Mucosa of rectum (tissue), 2 donors: ENCODE data around the gene RAB20.
"Not testable (repeated sequence)": the region's sequence is repeated elsewhere in the genome, so short reads cannot be mapped to it uniquely, and the experiment has no call there.

Experiments
- H3K27ac ChIP-seq, 2 donors: one replicate each; pipeline ENCODE4 v1.7.0; 2013; ENCODE audit warnings: inconsistent platforms in 2 of 2, low read depth in 2 of 2, low read length in 2 of 2
- H3K27me3 ChIP-seq, 2 donors: one replicate each; pipeline ENCODE4 v1.7.0; 2013; ENCODE audit warnings: low read length in 2 of 2; ENCODE audit not compliant: control insufficient read depth in 2 of 2, insufficient read depth in 2 of 2
- H3K36me3 ChIP-seq, 2 donors: one replicate each; pipeline ENCODE4 v1.7.0; 2013; ENCODE audit warnings: low read length in 2 of 2; ENCODE audit not compliant: control insufficient read depth in 2 of 2, insufficient read depth in 2 of 2
- H3K4me1 ChIP-seq, 2 donors: one replicate each; pipeline ENCODE4 v1.7.0; 2013; ENCODE audit warnings: low read length in 2 of 2, mild to moderate bottlenecking in 1 of 2; ENCODE audit not compliant: control insufficient read depth in 2 of 2, insufficient read depth in 2 of 2
- H3K4me3 ChIP-seq, 2 donors: one replicate each; pipeline ENCODE4 v1.7.0; 2013; ENCODE audit warnings: low read length in 2 of 2
- H3K9ac ChIP-seq, 2 donors: one replicate each; pipeline ENCODE4 v1.7.0; 2013; ENCODE audit warnings: low read length in 2 of 2, low read depth in 1 of 2, mild to moderate bottlenecking in 1 of 2
- H3K9me3 ChIP-seq, 2 donors: one replicate each; pipeline ENCODE4 v1.7.0; 2013; ENCODE audit warnings: low read length in 2 of 2; ENCODE audit not compliant: control insufficient read depth in 2 of 2
- donor health status: healthy.
- donor health status: Normal muscosa, but diverticular disease.

The RAB20 gene

DNA sequence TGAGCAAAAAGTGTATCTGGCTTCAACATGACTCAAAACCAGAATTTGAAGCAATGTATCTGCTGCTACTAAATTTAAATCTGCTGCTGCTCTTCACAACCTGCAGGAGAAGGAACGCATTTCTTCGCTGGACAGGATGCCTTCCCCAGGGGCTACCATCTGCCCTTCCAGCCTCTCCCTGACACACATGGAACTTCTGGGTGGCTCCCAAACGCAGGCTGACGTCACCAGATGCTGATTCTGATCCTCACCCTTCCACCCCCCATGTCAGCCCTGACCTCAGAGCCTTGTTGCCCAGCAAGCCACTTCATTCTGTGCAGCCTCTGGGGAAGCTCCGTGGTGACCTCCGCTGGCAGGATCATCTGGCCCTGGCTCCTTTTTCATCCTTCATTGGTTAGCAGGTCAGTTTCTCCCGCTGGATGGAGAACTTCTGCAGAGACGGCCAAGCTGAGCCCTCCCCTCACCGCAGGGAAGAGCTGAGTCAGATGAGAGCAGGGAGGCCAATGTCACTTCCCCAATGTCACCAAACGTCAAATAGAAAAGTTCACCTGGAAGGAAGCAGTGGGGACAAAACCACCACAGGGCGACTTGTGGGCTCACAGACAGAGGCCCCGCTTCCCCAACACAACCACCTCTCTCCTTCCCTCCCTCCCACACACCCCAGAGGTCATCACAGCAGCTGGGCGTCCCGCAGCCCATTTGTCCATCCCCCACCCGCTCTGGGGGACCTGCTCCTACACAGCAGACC is 14.0 kb upstream of the RAB20 start:
- no peaks in the 10 kb centered on the region for H3K36me3 ChIP-seq

DNA sequence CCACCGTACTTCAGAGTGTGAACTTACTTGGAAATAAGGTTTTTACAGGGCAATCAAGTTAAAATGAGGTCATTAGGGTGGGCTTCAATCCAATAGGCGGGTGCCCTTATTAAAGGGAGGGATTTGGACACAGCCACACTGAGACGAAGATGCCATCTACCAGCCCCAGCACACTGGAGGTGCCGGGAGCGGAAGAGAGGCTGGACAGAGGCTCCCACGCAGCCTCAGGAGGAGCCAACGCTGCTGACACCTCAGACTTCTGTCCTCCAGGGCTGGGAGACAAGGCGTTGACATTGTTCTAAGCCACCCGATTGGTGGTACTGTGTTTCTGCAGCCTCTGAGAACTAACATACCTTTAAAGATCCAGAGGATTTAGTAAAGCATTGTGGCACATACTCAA is 12.6 kb upstream of the RAB20 start:
- peaks cover 0 to 7% of the 10 kb centered on the region in 2 donors for H3K4me1 ChIP-seq
- H3K36me3 ChIP-seq, result no peaks in the 10 kb centered on the region
- H3K27me3 ChIP-seq, result peaks cover 0 to 6% of the 10 kb centered on the region in 2 donors

More for the DNA sequence above, 14.0 kb upstream of the RAB20 start:
- Histone ChIP-seq H3K4me1 (peaks cover 0 to 7% of the 10 kb centered on the region in 2 donors), H3K27ac (no peak overlapping the region), H3K4me3 (no peak overlapping the region), H3K9me3 (no peaks in the 10 kb centered on the region), H3K9ac (no peak overlapping the region), H3K27me3 (peaks cover 0 to 6% of the 10 kb centered on the region in 2 donors)

DNA sequence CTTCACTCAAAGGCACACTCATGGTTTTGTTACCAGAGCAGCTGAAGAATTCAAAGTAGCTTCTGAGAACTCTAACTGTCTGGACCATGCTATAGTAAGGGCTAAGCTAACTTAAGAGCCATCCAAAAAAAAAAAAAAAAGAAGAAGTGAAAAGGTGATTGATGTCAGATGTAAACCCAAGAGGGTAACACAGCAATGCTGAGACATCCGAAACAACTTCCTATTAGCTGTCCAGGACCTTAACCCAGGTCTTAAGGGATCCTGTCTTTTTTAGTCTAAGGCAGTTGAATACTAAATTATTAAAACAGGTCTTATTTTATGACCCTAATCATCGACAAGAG is 11.2 kb upstream of the RAB20 start:
- no peak overlapping the region for H3K27ac ChIP-seq
- no peak overlapping the region for H3K9ac ChIP-seq
- peaks cover 0 to 7% of the 10 kb centered on the region in 2 donors for H3K4me1 ChIP-seq
- H3K36me3 ChIP-seq, result no peaks in the 10 kb centered on the region
- H3K4me3 ChIP-seq, result no peak overlapping the region
- peaks cover 0 to 6% of the 10 kb centered on the region in 2 donors for H3K27me3 ChIP-seq
- no peaks in the 10 kb centered on the region for H3K9me3 ChIP-seq

More for the DNA sequence above, 12.6 kb upstream of the RAB20 start:
- Histone ChIP-seq H3K9ac (no peak overlapping the region), H3K4me3 (no peak overlapping the region), H3K9me3 (no peaks in the 10 kb centered on the region), H3K27ac (no peak overlapping the region)

DNA sequence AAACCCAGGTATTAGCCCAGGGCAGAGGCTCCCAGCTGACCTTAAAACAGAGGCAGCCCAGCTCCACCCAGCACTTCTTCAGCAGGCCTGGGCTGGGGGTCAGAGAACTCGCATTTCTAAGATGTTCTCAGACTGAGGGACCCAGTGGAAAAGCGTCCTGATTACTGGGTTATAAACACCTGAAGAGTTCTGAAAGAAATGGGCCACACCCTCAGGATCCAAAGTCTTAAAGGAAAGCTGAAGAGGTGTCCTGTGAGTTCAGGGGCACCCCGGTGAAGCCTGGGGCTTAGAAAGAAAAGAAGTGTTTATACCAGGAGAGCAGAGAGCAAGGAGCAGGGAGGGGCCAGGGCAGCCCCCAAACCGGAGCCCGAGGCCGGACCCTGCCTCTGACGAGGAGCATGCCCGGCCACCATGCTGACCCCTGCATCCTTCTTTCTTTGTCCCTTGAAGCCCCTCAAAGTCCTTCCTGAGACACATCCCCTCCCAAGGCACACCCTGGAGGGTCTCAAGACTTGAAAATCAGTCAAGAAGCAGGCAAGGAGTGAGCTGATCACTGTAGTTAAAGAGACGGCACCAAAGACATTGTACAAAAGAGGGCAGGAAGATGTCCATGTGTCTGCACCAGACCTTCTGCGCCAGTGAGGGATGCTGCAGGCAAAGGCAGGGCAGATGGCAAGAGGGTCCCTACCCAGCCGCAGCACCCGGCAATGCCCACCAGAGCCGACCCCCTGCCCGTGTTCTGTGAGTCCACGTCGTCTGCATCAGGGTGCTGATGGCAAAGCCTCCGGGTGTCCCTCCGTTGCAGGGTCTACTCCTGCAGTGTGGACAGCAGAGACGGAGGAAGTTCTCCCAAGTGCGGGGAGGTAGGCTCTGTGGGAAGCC is 10.6 kb upstream of the RAB20 start:
- no peak overlapping the region for H3K27ac ChIP-seq
- peaks cover 0 to 6% of the 10 kb centered on the region in 2 donors for H3K27me3 ChIP-seq
- H3K36me3 ChIP-seq, result no peaks in the 10 kb centered on the region
- no peak overlapping the region for H3K4me3 ChIP-seq
- no peaks in the 10 kb centered on the region for H3K9me3 ChIP-seq
- no peak overlapping the region for H3K9ac ChIP-seq
- peaks cover 0 to 7% of the 10 kb centered on the region in 2 donors for H3K4me1 ChIP-seq

DNA sequence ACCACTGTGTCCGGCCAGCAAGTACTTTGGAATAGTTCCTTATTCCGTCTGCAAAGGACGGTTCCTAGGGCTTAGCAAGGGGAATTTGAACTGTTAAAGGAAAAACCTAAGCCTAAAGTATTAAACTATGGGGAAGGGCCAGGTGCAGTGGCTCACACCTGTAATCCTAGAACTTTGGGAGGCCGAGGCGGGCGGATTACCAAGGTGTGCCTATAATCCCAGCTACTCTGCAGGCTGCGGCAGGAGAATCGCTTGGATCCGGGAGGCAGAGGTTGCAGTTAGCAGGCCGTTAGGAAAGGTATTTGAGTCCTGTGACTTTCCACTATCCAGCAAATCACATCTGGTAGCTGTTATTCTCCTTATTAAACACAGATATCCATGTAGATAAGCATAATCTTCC is 9.4 kb upstream of the RAB20 start:
- Histone ChIP-seq H3K9me3 (no peaks in the 10 kb centered on the region), H3K36me3 (no peaks in the 10 kb centered on the region), H3K27me3 (peaks cover 0 to 6% of the 10 kb centered on the region in 2 donors), H3K9ac (no peak overlapping the region), H3K4me1 (peaks cover 0 to 5% of the 10 kb centered on the region in 2 donors), H3K27ac (no peak overlapping the region), H3K4me3 (no peak overlapping the region)

DNA sequence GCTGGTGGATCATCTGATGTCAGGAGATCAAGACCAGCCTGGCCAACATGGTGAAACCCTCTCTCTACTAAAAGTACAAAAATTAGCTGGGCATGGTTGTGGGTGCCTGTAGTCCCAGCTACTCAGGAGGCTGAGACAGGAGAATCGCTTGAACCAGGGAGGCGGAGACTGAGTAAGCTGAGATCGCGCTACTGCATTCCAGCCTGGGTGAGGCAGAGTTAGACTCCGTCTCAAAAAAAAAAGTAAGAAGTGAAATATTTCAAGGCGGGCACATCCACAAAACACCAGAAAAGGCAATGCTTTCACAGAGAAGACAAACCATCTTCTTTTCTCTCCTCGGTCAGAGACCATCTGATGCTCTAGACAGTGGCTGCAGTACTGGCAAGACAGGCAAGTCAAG is 8.4 kb upstream of the RAB20 start:
- H3K9ac ChIP-seq, H3K4me1 ChIP-seq, H3K36me3 ChIP-seq, H3K9me3 ChIP-seq, H3K27ac ChIP-seq, H3K4me3 ChIP-seq, H3K27me3 ChIP-seq: not testable (repeated sequence)

DNA sequence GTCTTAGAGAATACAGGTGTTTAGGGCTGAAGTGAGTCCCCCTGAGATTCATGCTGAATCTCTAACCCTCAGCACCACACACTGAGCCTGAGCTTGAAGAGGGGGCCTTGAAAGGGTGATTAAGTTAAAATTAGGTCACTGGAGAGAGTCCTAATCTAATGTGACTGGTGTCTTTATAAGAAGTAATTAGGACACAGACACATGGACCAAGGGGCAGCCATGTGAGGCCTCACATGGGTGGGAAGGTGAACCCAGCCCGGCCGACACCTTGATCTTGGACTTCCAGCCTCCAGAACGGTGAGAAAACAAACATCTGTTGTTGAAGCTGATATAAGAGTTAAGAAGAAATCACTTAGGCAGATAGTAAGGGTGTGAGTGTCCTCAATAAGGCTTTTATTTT is 7.1 kb upstream of the RAB20 start:
- peaks cover 0 to 6% of the 10 kb centered on the region in 2 donors for H3K27me3 ChIP-seq
- no peaks in the 10 kb centered on the region for H3K36me3 ChIP-seq
- H3K4me1 ChIP-seq, result peaks cover 0 to 6% of the 10 kb centered on the region in 2 donors
- H3K9ac ChIP-seq, result no peak overlapping the region
- no peak overlapping the region for H3K27ac ChIP-seq
- no peaks in the 10 kb centered on the region for H3K9me3 ChIP-seq
- no peak overlapping the region for H3K4me3 ChIP-seq

DNA sequence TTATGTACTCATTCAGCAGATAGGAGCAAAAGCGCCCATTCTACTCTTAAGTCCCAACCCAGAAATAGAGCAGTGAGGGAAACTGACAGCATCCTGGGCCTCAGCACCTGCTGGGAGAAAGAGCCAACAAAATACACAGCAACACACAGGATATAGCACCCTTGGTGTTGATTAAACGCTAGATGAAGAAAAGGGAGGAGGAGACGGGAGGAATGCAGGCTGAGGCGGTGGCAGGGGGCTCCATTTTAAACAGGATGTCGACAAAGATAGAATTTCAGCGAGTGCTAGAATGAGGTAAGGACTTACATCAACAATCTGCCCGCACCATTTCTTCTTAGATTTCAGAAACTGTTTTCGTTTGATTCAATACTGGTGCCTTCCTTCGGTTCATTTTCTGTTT is 4.6 kb upstream of the RAB20 start:
- Histone ChIP-seq H3K9ac (no peak overlapping the region), H3K27ac (no peak overlapping the region), H3K36me3 (no peaks in the 10 kb centered on the region), H3K4me1 (peaks cover 8 to 16% of the 10 kb centered on the region in 2 donors), H3K4me3 (no peak overlapping the region), H3K9me3 (no peaks in the 10 kb centered on the region), H3K27me3 (no peaks in the 10 kb centered on the region)

DNA sequence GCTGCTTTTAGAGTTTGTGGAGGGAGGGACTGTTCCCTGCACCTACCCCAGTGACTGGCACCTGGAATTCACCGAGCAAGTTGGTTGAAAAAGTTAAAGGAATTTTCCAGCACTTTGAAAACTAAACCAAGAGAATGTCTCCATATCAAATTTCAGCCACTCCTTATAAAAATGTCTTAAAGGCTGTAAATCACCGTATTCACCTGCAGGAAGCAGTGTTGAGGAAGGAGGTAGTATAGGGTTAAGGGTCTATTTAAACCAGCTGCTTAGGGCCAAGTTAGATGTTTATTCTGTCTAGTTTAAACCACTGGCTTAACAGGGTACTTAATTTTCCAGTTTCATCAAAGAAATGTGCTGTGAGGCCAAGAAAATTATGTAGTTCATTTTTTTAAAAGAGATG is 3.8 kb upstream of the RAB20 start:
- H3K4me1 ChIP-seq, result peaks cover 8 to 16% of the 10 kb centered on the region in 2 donors
- H3K27me3 ChIP-seq, result no peaks in the 10 kb centered on the region
- no peak overlapping the region for H3K27ac ChIP-seq
- no peaks in the 10 kb centered on the region for H3K36me3 ChIP-seq
- H3K9ac ChIP-seq, result no peak overlapping the region
- no peaks in the 10 kb centered on the region for H3K9me3 ChIP-seq
- H3K4me3 ChIP-seq, result no peak overlapping the region

DNA sequence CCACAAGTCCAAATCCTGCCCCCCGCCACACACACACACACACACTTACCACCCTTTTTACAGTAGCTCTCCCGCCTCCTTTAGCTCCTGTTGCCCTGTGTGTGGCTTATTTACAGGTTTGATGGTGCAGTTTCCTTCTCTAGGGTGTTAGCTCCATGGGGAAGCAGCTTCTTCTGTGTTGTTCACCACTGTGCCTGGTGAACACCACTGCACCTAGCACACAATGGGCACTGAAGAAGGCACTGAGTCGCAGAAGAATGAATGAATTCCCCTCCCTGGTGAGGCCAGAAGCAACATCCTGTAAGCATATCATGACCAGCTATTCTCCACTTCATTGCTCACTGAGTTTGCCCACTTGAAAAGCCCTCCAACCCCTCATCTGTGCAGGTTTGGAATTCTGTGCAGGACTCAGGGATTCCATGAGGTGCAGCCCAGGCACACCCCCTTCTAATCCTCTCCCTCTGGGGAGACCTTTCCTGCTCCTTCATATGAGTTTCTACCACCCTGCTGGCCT is 3.0 kb upstream of the RAB20 start:
- no peaks in the 10 kb centered on the region for H3K36me3 ChIP-seq
- H3K27me3 ChIP-seq, result no peaks in the 10 kb centered on the region
- H3K27ac ChIP-seq, result no peak overlapping the region
- no peak overlapping the region for H3K9ac ChIP-seq
- peaks cover 14 to 22% of the 10 kb centered on the region in 2 donors for H3K4me1 ChIP-seq
- H3K4me3 ChIP-seq, result no peak overlapping the region
- H3K9me3 ChIP-seq, result no peaks in the 10 kb centered on the region
